Effector CD4-positive, alpha-beta T cell (primary cell): ENCODE data around the gene KMT2B.
A peak's percentile ranks its signal among the peaks of the same experiment; 100 is the strongest.
"Not testable (repeated sequence)": the region's sequence is repeated elsewhere in the genome, so short reads cannot be mapped to it uniquely, and the experiment has no call there.

Source experiments
- DNase-seq: peaks from one replicate; pipeline ENCODE4 v3.0.0-alpha.2; 2020

The KMT2B gene

DNA sequence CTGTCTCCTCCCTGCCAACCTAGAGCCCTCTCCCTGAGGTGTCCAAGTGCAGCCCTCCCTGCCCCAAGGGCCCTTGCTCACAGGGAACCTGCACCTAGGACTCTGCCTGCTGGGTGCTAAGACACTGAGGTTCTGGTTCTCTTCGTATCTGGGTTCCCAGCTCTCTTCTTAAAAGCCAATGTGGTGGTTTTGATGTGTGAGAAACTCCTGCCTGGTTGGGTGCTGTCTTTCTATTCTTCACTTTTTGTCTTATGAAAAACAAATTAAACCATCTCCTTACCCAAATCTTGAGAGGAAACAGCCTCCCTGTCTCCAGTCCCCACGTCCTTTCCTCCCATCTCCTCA lies 4.3 kb upstream of the KMT2B start:
- no peak for DNase-seq

- no peak for DNase-seq
Observed at GRCh38 chr19:35713904-35714495, 3.8 kb upstream of the KMT2B start.

DNA sequence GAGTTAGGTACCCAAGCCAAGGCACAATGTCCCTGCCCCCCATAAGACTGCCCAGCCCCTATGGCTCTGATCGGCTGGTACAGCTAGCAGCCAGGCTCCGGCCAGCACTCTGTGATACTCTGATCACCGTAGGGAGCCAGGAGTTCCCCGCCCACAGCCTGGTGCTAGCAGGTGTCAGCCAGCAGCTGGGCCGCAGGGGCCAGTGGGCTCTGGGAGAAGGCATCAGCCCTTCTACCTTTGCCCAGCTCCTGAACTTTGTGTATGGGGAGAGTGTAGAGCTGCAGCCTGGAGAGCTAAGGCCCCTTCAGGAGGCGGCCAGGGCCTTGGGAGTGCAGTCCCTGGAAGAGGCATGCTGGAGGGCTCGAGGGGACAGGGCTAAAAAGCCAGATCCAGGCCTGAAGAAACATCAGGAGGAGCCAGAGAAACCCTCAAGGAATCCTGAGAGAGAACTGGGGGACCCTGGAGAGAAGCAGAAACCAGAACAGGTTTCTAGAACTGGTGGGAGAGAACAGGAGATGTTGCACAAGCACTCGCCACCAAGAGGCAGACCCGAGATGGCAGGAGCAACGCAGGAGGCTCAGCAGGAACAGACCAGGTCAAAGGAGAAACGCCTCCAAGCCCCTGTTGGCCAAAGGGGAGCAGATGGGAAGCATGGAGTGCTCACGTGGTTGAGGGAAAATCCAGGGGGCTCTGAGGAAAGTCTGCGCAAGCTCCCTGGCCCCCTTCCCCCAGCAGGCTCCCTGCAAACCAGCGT lies 3.0 kb upstream of the KMT2B start:
- DNase-seq, result no peak

DNA sequence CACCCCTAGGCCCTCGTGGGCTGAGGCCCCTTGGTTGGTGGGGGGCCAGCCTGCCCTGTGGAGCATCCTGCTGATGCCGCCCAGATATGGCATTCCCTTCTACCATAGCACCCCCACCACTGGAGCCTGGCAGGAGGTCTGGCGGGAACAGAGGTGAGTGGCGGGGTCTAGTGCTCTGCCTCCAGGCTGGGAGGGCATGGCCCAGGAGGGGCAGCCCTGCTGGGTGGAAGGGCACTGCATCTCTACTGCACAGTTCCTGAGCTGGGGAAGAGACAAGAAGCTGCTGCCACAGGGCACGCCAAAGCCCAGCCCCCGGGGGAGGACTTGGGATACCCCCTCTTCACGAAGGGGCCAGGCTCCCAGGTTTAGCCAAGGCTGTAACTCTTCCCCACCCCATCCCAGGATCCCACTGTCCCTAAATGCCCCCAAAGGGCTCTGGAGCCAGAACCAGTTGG lies 2.4 kb upstream of the KMT2B start:
- no peak for DNase-seq

GRCh38 chr19:35715981-35716800 lies 1.6 kb upstream of the KMT2B start:
- DNase-seq, result no peak

GRCh38 chr19:35716801-35717664 lies 770 bp upstream of the KMT2B start:
- DNase-seq, result peak; percentile 95

- DNase-seq, result peak; percentile 27
Observed at GRCh38 chr19:35718345-35719041, 690 bp downstream of the KMT2B start.

- no peak for DNase-seq
Observed at GRCh38 chr19:35719402-35720162, 1.8 kb downstream of the KMT2B start.

- no peak for DNase-seq
Observed at GRCh38 chr19:35720163-35720524, 2.3 kb downstream of the KMT2B start.

DNA sequence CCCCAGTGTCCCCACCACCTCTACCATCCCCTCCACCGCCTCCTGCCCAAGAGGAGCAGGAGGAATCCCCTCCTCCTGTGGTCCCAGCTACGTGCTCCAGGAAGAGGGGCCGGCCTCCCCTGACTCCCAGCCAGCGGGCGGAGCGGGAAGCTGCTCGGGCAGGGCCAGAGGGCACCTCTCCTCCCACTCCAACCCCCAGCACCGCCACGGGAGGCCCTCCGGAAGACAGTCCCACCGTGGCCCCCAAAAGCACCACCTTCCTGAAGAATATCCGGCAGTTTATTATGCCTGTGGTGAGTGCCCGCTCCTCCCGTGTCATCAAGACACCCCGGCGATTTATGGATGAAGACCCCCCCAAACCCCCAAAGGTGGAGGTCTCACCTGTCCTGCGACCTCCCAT lies 2.8 kb downstream of the KMT2B start:
- no peak for DNase-seq

- DNase-seq, result no peak
Observed at GRCh38 chr19:35721374-35721773, 3.6 kb downstream of the KMT2B start.

DNA sequence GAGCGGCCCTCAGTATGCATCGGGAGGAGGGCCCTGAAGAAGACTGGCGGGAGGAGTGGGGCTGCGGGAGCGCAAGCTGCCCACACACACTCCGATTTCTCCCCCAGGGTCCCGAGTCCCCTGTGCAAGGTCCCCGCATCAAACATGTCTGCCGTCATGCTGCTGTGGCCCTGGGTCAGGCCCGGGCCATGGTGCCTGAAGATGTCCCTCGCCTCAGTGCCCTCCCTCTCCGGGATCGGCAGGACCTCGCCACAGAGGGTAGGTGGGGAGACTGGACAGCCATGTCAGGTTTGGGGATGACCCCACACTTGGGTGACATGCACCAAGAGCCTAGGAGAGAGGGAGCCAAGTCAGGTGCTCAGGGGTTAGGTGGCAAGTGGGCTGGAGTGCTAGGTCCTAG lies 4.7 kb downstream of the KMT2B start:
- no peak for DNase-seq

DNA sequence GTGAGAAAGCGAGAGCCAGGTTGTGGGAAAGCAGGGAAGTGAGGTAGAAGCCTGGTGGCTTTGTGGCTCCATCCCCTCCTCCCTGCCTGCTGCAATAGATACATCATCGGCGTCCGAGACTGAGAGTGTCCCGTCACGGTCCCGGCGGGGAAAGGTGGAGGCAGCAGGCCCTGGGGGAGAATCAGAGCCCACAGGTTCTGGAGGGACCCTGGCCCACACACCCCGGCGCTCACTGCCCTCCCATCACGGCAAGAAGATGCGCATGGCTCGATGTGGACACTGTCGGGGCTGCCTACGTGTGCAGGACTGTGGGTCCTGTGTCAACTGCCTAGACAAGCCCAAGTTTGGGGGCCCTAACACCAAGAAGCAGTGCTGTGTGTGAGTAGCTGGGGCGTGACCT lies 5.1 kb downstream of the KMT2B start:
- no peak for DNase-seq

- no peak for DNase-seq
Observed at GRCh38 chr19:35723671-35724070, 5.9 kb downstream of the KMT2B start.

- DNase-seq, result not testable (repeated sequence)
Observed at GRCh38 chr19:35724132-35724531, 6.3 kb downstream of the KMT2B start.

DNA sequence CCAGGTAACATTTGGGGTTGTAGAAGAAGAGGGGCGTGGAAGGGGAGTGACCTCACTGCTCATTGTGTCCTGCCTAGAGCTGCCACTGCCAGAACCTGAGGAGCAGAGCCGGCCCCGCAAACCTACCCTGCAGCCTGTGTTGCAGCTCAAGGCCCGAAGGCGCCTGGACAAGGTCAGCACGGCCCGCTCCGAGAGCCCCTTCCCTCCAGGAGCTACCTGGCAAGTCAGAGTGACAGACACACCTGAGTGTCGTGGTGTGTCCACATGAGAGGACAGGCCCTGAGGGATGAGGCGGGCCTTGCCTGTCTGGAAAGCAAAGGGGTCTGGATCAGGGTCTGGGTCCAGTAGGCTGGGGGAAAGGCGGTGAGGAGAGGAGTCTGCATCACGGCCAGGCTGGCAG lies 6.8 kb downstream of the KMT2B start:
- no peak for DNase-seq

- no peak for DNase-seq
Observed at GRCh38 chr19:35725216-35725861, 7.5 kb downstream of the KMT2B start.

DNA sequence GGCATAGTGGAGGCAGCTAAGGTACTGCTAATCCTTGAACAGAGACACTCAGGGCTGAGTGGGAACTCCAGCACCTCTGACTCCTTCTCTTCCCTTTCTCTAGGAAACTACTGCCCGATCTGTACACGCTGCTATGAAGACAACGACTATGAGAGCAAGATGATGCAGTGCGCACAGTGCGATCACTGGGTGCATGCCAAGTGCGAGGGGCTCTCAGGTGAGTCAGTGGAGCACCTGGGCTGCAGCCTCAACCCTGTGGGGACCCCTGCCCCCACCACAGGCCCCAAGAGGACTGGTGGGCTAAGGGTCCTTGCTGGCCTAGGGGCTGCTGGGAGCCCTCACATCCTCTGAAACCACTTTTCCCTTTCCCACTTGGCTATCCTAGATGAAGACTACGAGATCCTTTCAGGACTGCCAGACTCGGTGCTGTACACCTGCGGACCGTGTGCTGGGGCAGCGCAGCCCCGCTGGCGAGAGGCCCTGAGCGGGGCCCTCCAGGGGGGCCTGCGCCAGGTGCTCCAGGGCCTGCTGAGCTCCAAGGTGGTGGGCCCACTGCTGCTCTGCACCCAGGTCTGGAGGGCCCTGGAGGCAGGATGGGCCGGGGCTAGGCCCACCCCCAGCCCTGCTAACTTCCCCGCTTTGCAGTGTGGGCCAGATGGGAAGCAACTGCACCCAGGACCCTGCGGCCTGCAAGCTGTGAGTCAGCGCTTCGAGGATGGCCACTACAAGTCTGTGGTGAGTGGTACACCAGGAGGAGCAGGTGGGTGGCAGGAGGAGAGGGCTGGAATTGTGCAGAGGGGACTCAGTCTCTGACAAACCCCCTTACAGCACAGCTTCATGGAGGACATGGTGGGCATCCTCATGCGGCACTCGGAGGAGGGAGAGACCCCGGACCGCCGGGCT lies 9.5 kb downstream of the KMT2B start:
- DNase-seq, result no peak

DNA sequence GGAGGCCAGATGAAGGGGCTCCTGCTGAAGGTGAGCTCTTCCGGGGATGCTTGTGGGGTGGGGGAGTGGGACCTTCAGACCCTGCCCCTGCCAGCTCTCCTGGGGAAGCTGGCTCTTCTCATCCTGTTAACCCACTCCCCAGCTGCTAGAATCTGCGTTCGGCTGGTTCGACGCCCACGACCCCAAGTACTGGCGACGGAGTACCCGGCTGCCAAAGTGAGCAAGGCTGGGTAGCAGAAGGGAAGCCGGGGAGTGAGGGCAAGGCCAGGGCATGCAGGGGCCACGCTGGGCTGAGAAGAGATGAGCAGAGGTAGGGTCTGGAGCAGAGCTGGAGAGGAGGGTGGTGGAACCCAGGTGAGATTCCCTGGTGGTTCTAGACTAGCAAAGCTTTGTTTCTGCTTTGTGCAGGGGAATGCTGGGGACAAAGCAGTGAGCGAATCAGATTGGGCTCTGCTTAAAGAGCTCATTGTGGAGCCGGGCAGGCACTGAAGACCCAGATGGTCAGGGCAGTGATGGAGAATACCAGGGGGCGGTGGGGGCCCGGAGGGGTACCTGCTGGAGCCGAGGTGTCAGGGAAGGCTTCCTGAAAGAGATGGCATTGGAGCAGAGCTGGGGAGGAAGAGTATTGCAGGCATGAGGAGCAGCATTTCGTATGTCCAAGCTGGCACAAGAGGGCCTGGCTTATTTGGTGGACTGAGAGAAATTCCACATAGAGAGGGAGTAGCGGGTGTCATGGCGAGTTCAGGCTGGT lies 10.3 kb downstream of the KMT2B start:
- DNase-seq, result no peak
